ENCODE results near the gene SOD2. TPM values are rescaled to one million over a fixed set of nuclear protein-coding genes. Genes with fewer than 3 reads are reported as not detected.

SOD2 gene
- total and polyA plus RNA-seq, 9 of the 15 experiments (the other 6 are each of a cell fraction or from before 2014, with no cell fraction given), result 39.8 to 140 (median 95.8) TPM

DNA sequence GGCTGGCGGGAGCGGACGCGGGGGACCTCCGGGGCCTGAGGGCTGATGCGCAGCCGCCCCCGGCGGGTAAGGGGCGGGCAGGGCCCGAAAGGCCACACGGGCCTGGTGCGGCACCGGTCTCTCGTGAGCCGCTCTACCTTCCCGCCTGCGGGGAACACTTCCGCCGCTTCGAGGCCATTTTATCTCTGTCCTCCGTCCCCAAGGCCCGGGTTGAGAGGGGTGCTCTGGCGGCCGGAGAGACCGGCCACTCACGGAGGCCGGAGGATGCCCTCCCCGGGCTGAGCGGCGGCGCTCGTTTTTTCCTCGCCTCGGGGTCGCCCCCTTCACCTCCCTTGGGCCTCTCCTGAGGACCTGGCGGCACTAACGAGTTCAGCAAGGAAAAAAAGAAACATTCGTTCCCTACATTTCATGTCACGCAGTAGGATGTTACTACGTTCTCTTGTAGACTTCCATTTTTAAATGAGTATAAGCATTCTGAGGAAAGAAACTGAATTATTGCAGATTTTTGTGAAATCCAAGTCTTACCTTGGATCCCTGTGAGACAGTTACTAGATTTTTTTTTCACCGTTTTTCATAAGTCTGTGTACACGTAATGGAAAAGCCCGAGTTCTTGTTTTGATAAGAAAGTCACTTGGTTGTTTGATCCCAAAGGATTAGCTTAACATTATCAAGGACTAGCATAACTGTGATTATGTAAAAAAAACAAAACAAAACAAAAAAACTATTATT, 34.8 kb upstream of the SOD2 start (continued):
- TF ChIP-seq, protein P1, sequence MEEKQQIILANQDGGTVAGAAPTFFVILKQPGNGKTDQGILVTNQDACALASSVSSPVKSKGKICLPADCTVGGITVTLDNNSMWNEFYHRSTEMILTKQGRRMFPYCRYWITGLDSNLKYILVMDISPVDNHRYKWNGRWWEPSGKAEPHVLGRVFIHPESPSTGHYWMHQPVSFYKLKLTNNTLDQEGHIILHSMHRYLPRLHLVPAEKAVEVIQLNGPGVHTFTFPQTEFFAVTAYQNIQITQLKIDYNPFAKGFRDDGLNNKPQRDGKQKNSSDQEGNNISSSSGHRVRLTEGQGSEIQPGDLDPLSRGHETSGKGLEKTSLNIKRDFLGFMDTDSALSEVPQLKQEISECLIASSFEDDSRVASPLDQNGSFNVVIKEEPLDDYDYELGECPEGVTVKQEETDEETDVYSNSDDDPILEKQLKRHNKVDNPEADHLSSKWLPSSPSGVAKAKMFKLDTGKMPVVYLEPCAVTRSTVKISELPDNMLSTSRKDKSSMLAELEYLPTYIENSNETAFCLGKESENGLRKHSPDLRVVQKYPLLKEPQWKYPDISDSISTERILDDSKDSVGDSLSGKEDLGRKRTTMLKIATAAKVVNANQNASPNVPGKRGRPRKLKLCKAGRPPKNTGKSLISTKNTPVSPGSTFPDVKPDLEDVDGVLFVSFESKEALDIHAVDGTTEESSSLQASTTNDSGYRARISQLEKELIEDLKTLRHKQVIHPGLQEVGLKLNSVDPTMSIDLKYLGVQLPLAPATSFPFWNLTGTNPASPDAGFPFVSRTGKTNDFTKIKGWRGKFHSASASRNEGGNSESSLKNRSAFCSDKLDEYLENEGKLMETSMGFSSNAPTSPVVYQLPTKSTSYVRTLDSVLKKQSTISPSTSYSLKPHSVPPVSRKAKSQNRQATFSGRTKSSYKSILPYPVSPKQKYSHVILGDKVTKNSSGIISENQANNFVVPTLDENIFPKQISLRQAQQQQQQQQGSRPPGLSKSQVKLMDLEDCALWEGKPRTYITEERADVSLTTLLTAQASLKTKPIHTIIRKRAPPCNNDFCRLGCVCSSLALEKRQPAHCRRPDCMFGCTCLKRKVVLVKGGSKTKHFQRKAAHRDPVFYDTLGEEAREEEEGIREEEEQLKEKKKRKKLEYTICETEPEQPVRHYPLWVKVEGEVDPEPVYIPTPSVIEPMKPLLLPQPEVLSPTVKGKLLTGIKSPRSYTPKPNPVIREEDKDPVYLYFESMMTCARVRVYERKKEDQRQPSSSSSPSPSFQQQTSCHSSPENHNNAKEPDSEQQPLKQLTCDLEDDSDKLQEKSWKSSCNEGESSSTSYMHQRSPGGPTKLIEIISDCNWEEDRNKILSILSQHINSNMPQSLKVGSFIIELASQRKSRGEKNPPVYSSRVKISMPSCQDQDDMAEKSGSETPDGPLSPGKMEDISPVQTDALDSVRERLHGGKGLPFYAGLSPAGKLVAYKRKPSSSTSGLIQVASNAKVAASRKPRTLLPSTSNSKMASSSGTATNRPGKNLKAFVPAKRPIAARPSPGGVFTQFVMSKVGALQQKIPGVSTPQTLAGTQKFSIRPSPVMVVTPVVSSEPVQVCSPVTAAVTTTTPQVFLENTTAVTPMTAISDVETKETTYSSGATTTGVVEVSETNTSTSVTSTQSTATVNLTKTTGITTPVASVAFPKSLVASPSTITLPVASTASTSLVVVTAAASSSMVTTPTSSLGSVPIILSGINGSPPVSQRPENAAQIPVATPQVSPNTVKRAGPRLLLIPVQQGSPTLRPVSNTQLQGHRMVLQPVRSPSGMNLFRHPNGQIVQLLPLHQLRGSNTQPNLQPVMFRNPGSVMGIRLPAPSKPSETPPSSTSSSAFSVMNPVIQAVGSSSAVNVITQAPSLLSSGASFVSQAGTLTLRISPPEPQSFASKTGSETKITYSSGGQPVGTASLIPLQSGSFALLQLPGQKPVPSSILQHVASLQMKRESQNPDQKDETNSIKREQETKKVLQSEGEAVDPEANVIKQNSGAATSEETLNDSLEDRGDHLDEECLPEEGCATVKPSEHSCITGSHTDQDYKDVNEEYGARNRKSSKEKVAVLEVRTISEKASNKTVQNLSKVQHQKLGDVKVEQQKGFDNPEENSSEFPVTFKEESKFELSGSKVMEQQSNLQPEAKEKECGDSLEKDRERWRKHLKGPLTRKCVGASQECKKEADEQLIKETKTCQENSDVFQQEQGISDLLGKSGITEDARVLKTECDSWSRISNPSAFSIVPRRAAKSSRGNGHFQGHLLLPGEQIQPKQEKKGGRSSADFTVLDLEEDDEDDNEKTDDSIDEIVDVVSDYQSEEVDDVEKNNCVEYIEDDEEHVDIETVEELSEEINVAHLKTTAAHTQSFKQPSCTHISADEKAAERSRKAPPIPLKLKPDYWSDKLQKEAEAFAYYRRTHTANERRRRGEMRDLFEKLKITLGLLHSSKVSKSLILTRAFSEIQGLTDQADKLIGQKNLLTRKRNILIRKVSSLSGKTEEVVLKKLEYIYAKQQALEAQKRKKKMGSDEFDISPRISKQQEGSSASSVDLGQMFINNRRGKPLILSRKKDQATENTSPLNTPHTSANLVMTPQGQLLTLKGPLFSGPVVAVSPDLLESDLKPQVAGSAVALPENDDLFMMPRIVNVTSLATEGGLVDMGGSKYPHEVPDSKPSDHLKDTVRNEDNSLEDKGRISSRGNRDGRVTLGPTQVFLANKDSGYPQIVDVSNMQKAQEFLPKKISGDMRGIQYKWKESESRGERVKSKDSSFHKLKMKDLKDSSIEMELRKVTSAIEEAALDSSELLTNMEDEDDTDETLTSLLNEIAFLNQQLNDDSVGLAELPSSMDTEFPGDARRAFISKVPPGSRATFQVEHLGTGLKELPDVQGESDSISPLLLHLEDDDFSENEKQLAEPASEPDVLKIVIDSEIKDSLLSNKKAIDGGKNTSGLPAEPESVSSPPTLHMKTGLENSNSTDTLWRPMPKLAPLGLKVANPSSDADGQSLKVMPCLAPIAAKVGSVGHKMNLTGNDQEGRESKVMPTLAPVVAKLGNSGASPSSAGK (IDR thresholded peaks at IDR 0.05), result no peak
- no peak for TF ChIP-seq DACH1 (IDR thresholded peaks at IDR 0.05; ENCODE audit: partially characterized antibody)
- no peak for TF ChIP-seq ZNF408 (CRISPR knock-in tag; IDR thresholded peaks at IDR 0.05; ENCODE audit: low read depth)
- no peak for TF ChIP-seq JUNB (CRISPR knock-in tag; conservative IDR thresholded peaks at IDR 0.05)
- no peak for TF ChIP-seq ZNF707 (CRISPR knock-in tag; conservative IDR thresholded peaks at IDR 0.05)
- TF ChIP-seq, protein P2, sequence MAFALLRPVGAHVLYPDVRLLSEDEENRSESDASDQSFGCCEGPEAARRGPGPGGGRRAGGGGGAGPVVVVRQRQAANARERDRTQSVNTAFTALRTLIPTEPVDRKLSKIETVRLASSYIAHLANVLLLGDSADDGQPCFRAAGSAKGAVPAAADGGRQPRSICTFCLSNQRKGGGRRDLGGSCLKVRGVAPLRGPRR (CRISPR knock-in tag; IDR thresholded peaks at IDR 0.05), result no peak
- no peak for TF ChIP-seq POLR2A (conservative IDR thresholded peaks at IDR 0.05)
- TF ChIP-seq, protein P3, sequence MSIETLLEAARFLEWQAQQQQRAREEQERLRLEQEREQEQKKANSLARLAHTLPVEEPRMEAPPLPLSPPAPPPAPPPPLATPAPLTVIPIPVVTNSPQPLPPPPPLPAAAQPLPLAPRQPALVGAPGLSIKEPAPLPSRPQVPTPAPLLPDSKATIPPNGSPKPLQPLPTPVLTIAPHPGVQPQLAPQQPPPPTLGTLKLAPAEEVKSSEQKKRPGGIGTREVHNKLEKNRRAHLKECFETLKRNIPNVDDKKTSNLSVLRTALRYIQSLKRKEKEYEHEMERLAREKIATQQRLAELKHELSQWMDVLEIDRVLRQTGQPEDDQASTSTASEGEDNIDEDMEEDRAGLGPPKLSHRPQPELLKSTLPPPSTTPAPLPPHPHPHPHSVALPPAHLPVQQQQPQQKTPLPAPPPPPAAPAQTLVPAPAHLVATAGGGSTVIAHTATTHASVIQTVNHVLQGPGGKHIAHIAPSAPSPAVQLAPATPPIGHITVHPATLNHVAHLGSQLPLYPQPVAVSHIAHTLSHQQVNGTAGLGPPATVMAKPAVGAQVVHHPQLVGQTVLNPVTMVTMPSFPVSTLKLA (conservative IDR thresholded peaks at IDR 0.05), result no peak
